ENCODE measurements around the gene AGBL1. TPM values are rescaled to one million over a fixed set of nuclear protein-coding genes. Genes with fewer than 3 reads are reported as not detected.

The AGBL1 gene
- total and polyA plus RNA-seq, 4 donors, result not detected

DNA sequence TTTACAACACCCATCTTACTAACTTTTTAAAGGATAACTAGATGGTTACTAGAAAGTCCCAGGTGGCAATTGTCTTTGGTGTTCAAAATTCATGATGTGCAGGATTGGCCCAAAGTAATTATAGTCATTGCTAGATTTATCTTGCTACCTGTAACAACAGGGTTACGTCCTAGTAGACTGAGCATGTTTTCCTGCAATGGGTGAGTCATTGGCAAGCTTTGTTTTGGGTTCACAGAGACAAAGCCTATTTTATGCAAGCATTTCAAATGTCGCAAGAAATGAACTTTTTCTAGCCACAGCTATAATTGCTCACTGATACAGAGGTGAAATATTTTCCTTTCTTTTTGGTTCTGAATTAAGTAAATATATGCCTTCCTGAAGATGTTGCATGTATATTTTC lies 267.6 kb downstream of the AGBL1 start:
- H3K9ac ChIP-seq (ENCODE audit: low read depth in 1 of 2, low read length in 2 of 2), result no peak overlapping the region
- H3K9me3 ChIP-seq (ENCODE audit: control insufficient read depth in 4 of 4, low read length in 3 of 4), result no peaks in the 10 kb centered on the region
- TF ChIP-seq GABPA (IDR thresholded peaks at IDR 0.05 in 1 of 2, conservative IDR thresholded peaks at IDR 0.05 in 1 of 2) (no peak), FOXA2 (IDR thresholded peaks at IDR 0.05) (no peak), JUND (IDR thresholded peaks at IDR 0.05) (no peak), TAF1 (conservative IDR thresholded peaks at IDR 0.05) (no peak), ATF3 (IDR thresholded peaks at IDR 0.05) (no peak), RXRA (IDR thresholded peaks at IDR 0.05) (no peak), MAX (IDR thresholded peaks at IDR 0.05) (no peak), RAD21 (IDR thresholded peaks at IDR 0.05) (no peak), YY1 (IDR thresholded peaks at IDR 0.05) (no peak), REST (IDR thresholded peaks at IDR 0.05) (no peak), FOXA1 (IDR thresholded peaks at IDR 0.05) (no peak), HNF4A (conservative IDR thresholded peaks at IDR 0.05) (no peak), NR2F2 (IDR thresholded peaks at IDR 0.05) (no peak), SP1 (IDR thresholded peaks at IDR 0.05) (no peak), HNF4G (IDR thresholded peaks at IDR 0.05) (no peak), EGR1 (IDR thresholded peaks at IDR 0.05; ENCODE audit: low read depth in 2 of 2) (no peak)
- TF ChIP-seq, protein P1, sequence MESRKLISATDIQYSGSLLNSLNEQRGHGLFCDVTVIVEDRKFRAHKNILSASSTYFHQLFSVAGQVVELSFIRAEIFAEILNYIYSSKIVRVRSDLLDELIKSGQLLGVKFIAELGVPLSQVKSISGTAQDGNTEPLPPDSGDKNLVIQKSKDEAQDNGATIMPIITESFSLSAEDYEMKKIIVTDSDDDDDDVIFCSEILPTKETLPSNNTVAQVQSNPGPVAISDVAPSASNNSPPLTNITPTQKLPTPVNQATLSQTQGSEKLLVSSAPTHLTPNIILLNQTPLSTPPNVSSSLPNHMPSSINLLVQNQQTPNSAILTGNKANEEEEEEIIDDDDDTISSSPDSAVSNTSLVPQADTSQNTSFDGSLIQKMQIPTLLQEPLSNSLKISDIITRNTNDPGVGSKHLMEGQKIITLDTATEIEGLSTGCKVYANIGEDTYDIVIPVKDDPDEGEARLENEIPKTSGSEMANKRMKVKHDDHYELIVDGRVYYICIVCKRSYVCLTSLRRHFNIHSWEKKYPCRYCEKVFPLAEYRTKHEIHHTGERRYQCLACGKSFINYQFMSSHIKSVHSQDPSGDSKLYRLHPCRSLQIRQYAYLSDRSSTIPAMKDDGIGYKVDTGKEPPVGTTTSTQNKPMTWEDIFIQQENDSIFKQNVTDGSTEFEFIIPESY (IDR thresholded peaks at IDR 0.05), result no peak
- TF ChIP-seq, protein P2, sequence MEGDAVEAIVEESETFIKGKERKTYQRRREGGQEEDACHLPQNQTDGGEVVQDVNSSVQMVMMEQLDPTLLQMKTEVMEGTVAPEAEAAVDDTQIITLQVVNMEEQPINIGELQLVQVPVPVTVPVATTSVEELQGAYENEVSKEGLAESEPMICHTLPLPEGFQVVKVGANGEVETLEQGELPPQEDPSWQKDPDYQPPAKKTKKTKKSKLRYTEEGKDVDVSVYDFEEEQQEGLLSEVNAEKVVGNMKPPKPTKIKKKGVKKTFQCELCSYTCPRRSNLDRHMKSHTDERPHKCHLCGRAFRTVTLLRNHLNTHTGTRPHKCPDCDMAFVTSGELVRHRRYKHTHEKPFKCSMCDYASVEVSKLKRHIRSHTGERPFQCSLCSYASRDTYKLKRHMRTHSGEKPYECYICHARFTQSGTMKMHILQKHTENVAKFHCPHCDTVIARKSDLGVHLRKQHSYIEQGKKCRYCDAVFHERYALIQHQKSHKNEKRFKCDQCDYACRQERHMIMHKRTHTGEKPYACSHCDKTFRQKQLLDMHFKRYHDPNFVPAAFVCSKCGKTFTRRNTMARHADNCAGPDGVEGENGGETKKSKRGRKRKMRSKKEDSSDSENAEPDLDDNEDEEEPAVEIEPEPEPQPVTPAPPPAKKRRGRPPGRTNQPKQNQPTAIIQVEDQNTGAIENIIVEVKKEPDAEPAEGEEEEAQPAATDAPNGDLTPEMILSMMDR (IDR thresholded peaks at IDR 0.05; ENCODE audit: low read depth, low read length, missing input control), result no peak
- no peaks in the 10 kb centered on the region for H3K4me1 ChIP-seq (ENCODE audit: control insufficient read depth in 4 of 4, insufficient read depth in 4 of 4, low read length in 3 of 4)
- peaks cover 0 to 9% (median 0%) of the 10 kb centered on the region in 4 donors for H3K27me3 ChIP-seq (ENCODE audit: control insufficient read depth in 4 of 4, insufficient read depth in 4 of 4, low read length in 3 of 4)
- no peak for DNase-seq (ENCODE audit: low spot score)
- no peak overlapping the region for H3K27ac ChIP-seq (ENCODE audit: low read depth in 1 of 2, low read length in 2 of 2)
- H3K4me3 ChIP-seq (ENCODE audit: low read depth in 1 of 3, low read length in 3 of 3), result no peak overlapping the region
- H3K36me3 ChIP-seq (ENCODE audit: control insufficient read depth in 4 of 4, insufficient read depth in 3 of 4, low read depth in 1 of 4, low read length in 3 of 4), result no peaks in the 10 kb centered on the region
- 73% methylated on average over 2 of the region's 2 CpGs for WGBS
